ENCODE measurements around the gene ERCC2.
"Not testable (repeated sequence)": the region's sequence is repeated elsewhere in the genome, so short reads cannot be mapped to it uniquely, and the experiment has no call there.

The ERCC2 gene

DNA sequence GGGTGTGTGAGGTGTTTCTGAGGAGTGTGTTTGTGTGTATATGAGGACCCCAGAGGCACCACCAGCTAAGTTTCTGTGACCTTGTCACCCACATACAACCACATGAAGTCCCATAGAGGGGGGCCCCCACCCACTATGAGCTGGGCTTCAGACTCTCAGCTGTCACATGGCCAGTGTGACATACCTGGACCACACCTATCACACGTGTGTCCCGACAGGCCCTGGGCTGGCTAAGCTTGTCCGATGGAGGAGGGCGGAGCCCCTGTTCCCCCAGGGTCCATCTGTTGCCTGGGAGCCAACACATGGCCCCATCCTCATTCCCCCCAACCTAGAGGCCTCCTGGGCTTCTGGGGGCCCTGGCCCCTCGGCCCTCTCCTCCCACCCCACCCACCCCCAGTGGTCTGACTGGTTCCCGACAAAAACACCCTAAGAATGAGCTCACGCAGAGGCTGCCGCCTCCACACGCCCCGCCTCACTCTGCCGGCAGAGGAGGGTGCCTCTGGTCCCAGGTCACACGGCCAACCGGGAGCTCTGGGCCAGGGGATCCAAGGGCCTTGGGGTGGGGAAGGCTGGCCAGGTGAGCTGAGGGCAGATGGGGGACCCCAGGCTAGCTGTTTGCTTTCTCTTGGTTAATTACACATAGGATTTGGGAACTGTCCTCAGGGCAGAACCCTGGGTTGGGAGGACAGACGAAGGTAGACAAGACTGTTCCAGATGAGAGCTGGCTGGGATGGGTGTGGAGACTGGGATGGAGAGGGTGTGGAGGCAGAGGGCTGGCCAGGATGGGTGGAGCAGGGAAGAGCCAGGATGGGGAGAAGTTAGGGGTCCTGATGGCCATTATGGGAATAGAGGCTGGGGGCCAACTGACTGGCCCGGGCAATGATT lies 25.5 kb downstream of the ERCC2 start:
- no peak overlapping the region for H3K4me3 ChIP-seq (ENCODE audit: low read length)
- DNase-seq (ENCODE audit: low read depth, low spot score), result no peak

DNA sequence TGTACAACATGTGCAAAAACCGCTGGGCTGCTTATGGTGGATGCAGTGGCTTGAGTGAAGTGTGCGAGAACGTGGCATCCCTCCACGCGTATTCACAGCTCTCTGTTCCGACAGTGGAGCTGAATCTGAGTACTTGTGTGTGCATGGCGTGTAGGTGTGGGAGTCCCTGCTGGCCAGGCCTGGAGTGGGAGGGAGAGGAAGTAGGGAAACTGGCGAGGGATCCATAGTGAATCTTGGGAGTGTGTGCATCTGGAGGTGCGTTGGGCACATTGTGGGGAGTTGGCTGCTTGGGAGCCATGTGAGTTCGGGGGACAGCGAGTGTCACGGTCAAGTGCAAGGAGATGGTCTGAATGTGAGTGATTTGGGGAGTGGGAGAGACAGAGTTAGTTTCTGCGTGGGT lies 27.5 kb downstream of the ERCC2 start:
- no peak overlapping the region for H3K4me3 ChIP-seq (ENCODE audit: low read length)
- no peak for DNase-seq (ENCODE audit: low read depth, low spot score)

DNA sequence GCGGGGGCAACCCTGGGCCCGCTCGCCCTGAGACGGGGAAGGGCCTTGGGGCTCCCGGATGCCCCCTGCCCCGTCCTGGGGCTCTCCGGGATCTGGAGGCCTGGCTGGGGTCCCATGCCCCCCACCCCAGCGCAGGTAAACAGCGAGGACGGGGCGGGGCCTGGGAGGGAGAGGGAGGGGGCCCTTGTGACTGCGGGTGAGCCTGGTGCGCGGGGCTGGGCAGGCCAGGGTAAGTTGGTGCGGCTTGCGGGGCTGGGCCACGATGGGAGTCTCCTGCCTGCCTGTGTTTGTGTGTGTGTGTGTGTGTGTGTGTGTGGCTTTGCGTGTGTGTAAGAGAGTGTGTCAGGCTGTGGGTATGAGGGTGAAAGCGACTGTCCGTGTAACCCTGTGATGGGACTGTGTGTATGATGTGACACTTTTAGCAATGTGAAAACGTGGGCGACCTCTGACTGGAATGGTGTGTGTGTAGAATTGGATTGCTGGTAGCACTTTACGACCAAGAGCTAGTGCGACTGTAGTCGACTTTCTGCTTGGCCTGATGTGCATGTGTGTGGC lies 29.4 kb downstream of the ERCC2 start:
- H3K4me3 ChIP-seq (ENCODE audit: low read length), result no peak overlapping the region
- DNase-seq (ENCODE audit: low read depth, low spot score), result no peak

DNA sequence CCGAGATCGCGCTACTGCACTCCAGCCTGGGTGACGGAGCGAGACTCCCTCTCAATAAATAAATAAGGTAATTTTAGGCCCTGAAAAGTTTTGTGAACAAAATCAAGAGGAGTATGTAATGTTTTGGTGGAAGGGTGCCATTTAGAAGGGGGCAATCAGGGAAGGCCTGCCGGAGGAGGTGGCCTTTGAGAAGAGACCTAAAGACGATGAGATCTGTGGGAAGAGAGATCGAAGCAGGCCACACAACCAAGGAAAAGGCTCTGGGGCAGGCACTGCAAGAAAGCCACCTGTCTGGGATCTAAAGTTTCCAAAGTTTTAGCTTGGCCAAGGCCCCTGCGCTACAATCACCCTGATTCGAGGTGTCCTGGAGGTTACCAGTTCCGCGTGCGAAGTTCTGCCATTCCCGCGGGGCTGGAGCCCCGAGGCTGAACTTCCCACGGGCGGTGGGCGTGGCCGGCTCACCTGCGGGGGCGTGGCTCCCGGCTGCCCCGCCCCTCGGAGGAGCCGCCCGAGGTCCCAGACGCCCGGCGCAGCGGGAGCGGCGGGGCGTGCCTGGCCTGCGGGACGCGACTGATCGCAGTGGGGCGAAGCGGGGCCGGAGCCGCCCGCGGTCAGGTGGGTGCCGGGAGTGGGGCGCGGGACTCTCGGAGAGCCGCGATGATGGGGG lies 30.0 kb downstream of the ERCC2 start, which contains the start of gene KLC3:
TSS of gene KLC3 (plus strand) at position 519 of the 667 bp plus-strand sequence. CDS start 4,792 bp downstream, outside the sequence.
- DNase-seq (ENCODE audit: low read depth, low spot score), result no peak
- H3K4me3 ChIP-seq (ENCODE audit: low read length), result no peak within 1 kb of the TSS

DNA sequence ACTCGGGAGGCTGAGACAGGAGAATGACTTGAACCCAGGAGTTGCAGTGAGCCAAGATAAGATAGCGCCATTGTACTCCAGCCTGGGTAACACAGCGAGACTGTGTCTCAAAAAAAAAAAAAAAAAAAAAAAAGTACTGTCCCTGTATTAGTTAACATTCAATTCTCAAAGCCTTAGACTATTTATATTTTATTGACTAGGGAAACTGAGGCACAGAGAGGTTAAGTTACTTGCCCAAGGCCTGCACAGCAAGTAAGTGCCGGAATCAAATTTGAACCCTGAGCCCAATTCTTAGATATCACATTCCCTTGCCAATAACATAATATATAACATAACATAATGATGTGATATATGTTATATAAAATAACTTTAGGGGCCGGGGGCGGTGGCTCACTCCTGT lies 30.7 kb downstream of the ERCC2 start:
- H3K4me3 ChIP-seq (ENCODE audit: low read length), result no peak overlapping the region
- DNase-seq (ENCODE audit: low read depth, low spot score), result no peak

DNA sequence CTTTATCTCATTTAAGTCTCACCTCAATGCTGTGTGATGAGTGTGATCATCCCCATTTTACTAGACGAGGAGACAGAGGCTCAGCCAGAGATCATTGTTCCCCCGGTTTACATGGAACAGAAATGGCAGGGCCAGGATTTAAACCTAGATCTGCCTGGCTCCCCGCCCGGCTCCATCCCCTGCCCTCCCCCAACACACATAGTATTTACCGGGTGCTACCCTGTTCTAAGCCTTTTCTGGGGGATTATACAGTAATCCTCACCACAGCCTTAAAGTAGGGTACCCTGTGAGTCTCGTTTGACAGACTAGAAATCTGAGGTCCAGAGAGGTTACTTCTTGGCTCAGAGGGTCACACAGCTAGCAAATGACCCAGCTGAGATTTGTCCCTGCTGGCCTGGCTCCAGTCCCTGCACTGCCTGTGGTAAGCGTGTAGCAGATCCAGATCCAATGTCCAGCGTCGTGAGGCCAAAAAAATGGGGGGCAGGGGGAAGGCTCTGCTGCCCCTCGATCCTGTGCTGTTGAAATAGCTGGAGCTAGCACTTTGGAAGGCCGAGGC lies 33.6 kb downstream of the ERCC2 start:
- no peak overlapping the region for H3K4me3 ChIP-seq (ENCODE audit: low read length)
- no peak for DNase-seq (ENCODE audit: low read depth, low spot score)

DNA sequence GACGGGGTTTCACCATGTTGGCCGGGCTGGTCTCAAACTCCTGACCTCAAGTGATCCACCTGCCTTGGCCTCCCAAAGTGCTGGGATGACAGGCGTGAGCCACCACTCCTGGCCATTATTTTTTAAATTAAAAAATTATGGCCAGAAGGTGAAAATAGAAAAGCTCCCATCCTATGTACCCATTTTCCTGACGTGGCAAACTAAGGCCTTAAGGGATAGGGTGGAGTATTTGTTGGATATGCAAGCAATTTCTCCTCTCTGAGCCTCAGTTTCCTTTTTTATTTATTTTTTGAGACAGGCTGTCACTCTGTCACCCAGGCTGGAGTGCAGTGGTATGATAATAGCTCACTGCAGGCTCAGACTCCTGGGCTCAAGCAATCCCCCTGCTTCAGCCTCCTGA lies 35.5 kb downstream of the ERCC2 start:
- not testable (repeated sequence) for DNase-seq (ENCODE audit: low read depth, low spot score); H3K4me3 ChIP-seq (ENCODE audit: low read length)

DNA sequence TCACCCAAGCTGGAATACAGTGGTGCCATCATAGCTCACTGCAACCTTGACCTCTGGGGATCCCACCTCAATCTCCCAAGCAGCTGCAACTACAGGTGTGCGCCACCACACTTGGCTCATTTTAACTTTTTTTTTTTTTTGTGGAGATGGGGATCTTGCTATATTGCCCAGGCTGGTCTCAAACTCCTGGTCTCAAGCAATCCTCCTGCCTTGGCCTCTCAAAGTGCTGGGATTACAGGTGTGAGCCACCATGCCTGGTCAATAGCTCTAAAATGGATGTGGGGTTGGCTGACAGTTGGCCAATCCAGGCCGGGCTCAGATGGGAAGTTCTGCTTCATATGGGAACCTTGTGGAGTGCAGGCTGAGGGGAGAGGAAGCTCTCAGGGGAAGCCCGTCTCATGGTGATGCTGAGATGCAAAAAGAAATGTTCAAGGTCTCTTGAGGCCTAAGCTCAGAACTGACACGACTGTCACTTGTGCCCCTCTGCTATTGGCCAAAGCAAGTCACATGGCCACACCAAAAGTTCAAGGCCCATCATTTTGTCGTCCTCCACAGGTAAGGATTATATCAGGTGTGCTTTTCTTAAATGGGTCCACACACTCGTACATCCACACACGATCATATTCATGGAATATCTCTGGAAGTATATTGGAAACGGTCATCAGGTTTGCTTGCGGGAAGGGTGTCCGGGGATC lies 36.6 kb downstream of the ERCC2 start:
- no peak for DNase-seq (ENCODE audit: low read depth, low spot score)
- no peak overlapping the region for H3K4me3 ChIP-seq (ENCODE audit: low read length)

DNA sequence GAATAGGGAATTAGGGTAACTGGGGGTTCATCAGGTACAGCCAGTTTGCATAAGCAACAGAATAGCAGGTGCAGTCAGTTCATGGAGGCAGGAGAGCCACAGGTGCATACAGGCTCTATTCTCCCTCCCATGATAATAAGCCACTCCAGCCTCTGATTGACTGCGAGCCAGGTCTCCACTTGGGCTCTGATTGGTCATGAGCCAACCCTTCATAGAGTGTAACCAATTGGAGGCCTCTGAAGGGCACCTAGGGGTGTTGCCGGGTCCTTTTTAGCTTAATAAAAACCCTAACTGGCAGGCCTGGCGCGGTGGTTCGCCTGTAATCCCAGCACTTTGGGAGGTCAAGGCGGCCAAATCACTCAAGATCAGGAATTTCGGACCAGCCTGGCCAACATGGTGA lies 39.0 kb downstream of the ERCC2 start:
- no peak for DNase-seq (ENCODE audit: low read depth, low spot score)
- H3K4me3 ChIP-seq (ENCODE audit: low read length), result no peak overlapping the region

DNA sequence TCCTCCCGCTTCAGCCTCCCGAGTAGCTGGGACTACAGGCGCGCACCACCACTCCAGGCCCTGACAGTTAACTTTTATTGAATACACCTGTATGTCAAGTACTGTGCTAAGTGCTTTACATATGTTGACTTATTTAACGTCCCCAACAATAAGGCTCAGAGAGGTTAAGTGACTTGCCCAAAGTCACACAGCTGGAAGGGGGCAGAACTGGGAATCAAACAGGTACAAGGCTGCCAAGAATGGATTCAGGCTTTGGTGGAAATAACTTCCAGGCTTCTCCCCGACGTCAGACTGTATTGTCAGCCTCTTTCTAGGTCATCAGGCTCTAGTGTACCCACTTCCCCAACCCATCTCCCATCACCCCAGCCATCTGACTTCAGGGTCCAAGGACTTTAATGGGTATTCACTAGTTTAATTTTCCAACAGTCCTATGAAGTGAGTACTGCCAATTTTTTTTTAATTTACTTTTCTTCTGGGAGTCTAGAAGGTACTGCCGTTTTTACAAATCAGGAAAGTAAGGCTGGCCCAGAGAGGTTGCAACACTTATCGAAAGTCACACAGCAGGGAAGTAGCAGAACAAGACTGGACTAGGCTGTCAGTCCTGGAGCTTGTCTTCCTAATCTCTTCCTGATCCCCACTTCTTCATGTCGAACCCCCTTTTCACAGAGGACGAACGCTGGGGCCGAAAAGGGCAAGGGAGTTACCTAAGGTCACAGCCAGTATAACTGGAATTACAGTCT lies 42.8 kb downstream of the ERCC2 start:
- no peak overlapping the region for H3K4me3 ChIP-seq (ENCODE audit: low read length)
- DNase-seq (ENCODE audit: low read depth, low spot score), result no peak

DNA sequence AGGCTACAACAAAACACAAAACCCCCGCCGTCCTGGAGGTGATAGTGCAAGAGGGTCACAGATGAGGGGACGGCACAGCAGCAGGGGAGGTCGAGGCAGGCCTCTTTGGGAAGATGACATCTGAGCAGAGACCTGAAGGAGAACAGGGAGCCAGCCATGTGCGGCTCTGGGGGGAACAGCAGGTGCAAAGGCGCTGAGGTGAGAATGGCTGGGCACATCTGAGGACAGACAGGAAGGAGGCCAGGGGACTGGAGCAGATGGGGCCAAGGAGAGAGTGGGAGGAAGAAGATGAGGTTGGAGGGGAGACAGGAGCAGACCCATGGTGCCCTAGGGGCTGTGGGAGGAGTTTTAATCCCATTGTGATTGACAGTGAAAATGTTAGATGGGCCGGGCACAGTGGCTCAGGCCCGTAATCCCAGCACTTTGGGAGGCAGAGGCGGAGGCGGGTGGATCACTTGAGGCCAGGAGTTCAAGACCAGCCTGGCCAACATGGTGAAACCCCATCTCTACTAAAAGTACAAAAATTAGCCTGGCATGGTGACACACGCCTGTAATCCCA lies 45.9 kb downstream of the ERCC2 start:
- no peak for DNase-seq (ENCODE audit: low read depth, low spot score)
- H3K4me3 ChIP-seq (ENCODE audit: low read length), result no peak overlapping the region

DNA sequence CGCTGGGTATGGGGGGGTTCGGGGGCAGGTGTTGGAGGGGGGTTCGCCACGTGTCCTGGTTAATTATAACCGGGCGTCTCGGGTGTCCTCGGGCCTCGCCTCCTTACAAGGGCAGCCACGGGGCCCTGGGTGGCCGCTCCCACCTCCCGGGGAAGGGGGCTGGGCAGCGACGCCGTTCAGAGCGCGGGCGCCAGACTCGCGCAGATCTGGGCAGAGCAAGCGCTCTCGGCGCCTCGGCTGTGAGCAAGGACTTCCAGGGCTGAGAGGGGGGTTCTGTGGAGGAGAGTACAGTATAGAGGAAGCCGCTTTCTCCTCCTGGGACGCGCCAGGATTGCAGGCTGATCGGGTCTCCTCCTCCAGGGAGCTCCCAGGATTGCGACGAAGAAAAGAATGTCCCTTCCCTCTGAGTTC lies 46.7 kb downstream of the ERCC2 start:
- H3K4me3 ChIP-seq (ENCODE audit: low read length), result no peak overlapping the region
- no peak for DNase-seq (ENCODE audit: low read depth, low spot score)

DNA sequence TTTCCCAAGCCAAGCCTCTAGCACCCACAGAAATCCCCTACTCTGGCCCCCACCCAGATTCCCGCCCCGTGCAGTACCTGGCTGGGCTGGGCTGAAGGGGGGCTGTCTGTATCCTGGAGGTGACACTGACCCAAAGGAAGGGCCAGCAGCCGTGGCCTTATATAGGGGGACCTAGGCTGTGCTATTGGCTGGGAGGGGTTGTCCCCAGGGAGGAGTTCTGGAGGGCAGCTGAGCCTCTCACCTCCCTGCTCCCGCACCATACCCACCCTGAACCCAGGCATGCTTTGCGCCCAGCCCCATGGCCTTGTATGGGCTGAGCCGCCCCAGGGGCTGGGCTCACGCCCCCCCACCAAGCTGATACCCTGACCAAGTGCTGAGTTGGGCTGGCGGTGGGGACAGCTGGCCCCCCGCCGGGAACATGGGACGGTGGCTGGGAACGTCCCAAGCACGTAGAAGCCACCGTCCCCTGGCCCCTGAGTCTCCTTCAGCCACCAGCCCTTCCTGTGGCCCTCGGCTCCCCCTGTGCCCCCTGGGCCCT lies 47.6 kb downstream of the ERCC2 start, which contains the start of gene CKM:
TSS of gene CKM (minus strand) at position 132 of the 538 bp plus-strand sequence. CDS start 3,162 bp downstream, outside the sequence.
- H3K4me3 ChIP-seq (ENCODE audit: low read length), result no peak within 1 kb of the TSS
- no peak for DNase-seq (ENCODE audit: low read depth, low spot score)

DNA sequence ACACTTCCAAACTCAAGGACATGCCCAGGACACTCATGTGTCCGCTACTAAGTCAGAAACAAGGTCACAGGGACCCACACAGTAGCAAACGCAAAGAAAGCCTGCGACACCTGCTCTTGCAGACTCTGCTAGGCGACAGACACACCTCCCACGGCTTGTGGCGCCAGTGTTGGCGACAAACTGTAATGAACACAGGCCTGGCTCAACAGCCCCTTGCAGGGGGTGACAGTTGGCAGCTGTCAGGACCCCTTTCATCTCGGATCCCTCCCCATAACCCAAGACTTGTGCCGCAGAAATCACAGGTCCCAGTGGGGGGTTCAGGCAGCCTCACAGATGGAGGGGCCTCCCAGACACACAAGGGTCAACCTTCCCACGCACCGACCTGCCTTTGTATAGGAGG lies 48.1 kb downstream of the ERCC2 start:
- no peak overlapping the region for H3K4me3 ChIP-seq (ENCODE audit: low read length)
- peak; percentile 57 for DNase-seq (ENCODE audit: low read depth, low spot score)

DNA sequence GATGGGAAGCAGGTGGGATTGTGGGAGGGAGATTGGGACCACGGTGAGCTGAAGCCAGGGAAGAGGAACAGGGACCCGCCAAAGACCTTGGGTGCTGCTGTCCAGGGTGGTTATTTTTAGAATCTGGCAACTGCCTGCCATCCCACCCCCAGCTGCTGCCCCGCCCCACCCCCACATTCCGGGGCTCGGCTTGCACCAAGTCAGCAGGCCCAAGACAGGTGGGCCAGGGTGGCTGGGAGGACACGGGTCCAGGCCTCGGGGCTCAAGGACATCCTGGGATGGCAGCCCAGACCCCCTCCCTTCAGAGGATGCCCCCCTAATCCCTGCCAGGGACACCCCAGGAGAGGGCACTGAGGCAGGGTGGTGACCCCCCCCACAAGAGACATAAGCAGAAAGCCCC lies 48.5 kb downstream of the ERCC2 start:
- no peak overlapping the region for H3K4me3 ChIP-seq (ENCODE audit: low read length)
- no peak for DNase-seq (ENCODE audit: low read depth, low spot score)

DNA sequence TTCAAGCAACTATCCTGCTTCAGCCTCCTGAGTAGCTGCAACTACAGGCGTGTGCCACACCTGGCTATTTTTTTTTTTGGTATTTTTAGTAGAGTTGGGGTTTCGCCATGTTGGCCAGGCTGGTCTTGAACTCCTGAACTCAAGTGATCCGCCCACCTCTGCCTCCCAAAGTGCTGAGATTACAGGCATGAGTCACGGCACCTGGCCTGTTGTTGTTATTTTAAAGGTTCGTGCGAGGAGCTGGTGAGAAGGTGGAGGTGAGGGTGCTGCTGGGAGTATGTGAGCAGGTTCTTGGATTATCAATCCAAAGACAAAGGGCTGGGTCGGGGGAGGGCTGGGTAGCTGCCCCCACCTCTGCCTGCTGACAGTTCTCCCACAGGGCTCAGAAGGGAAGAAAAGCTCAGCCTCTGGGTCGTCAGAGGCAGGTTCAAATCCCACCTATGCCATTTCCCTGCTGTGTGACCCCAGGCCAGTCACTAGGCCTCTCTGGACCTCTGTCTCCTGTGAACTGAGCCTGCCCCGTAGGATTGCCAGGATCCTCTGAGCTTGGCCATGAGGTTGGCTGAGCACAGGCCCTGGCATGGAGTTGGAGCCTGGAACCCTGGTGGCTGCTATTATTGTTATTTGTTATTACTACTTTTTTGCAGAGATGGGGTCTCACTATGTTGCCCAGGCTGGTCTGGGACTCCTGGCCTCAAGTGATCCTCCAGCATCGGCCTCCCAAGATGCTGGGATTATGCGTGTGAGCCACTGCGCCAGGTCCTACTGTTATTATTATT lies 49.2 kb downstream of the ERCC2 start:
- DNase-seq (ENCODE audit: low read depth, low spot score), result no peak
- no peak overlapping the region for H3K4me3 ChIP-seq (ENCODE audit: low read length)

DNA sequence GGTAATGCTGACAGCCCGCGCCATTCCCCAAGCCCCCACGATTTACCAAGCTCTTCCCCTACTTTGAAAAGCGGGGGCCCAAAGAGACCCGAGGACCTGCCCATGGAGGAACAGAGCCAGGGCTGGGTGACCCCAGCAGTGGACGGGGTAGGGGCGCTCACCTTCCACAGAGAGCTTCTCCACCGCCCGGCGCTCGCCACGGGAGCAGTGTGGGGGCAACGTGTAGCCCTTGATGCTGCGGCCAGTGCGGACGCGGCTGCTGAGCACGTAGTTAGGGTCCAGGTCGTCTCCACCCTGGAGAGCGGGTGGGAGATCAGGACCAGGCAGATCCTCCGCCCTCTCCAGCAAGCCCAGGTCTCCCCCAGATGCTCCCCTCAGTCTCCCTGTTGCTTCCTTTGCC lies 55.1 kb downstream of the ERCC2 start:
- no peak for DNase-seq (ENCODE audit: low read depth, low spot score)
- no peak overlapping the region for H3K4me3 ChIP-seq (ENCODE audit: low read length)

Measured in Jurkat, Clone E6-1 (cell line).